ENCODE results near the gene MRNIP.

MRNIP gene

DNA sequence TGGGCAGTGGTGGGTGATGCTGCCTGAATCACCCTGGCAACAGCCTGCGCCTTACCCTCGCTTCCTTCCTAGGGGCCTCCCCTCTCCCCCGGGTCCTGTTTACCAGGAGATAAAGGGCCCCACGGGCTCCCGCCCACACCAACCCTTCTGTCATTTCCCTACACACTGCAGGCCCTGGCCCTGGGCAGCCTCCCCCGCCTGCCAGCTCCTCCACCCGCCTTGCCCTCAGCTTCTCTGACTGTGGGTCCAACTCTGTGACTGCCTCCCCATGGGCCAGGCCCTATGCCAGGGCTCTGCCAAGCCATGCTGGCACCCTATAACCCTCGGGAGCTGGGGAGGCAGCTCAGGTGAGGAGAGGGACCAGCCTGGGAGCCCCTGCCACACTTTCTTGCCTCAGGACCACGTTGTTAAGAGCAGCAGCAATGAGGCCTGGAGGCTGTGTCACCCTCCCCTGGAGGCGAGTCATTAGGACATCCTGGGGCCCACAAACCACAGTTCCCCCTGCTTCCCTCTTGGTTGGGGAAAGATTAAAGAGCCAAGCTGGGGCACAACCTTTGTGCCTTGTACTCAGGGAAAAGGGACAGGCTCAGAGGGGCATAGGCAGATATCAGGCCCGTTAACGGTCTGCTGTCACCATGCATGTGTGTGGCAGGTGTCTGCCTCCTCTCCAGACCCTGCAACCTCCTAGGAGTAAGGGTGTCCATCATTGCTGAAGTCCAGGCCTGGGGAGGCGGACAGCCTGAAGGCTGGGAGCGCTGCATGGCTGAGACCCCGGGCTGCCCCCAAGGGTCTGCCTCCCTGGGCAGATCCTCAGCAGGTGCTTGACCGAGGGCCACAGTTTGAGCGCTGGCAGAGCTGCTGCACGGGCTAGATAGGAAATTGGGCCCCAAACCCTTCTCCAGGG, 54.7 kb downstream of the MRNIP start:
- DNase-seq (ENCODE audit: low spot score), result no peak

GRCh38 chr5:179802950-179803562, 55.6 kb downstream of the MRNIP start:
- no peak for DNase-seq (ENCODE audit: low spot score)

GRCh38 chr5:179802207-179802883, 56.3 kb downstream of the MRNIP start:
- DNase-seq (ENCODE audit: low spot score), result no peak

- DNase-seq (ENCODE audit: low spot score), result no peak
Observed at GRCh38 chr5:179801304-179802206, 57.1 kb downstream of the MRNIP start.

DNA sequence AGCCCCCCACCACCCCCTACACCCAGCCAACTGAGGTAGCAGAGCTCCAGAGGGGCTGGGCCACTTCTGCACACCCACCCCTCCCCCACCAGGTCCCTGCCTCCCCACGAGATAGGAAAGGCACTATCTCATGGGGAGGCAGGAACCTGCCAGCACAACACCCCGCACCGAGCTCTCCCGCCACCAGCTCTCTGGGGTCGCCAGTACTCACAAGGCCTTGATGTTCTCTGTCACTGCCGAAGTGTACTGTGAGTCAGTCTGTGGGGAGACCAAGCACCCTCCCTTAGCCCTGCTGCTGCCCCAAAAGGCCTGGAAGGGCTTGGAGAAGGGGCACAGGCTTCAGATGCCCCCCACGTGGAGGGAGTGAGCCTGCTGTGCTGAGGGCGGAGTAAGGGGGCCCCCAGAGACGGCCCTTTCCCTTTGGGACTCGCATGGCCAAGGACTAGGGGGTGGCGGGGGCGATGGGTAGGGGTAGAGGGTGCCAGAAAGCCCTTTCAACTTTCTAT, 57.9 kb downstream of the MRNIP start:
- no peak for DNase-seq (ENCODE audit: low spot score)

DNA sequence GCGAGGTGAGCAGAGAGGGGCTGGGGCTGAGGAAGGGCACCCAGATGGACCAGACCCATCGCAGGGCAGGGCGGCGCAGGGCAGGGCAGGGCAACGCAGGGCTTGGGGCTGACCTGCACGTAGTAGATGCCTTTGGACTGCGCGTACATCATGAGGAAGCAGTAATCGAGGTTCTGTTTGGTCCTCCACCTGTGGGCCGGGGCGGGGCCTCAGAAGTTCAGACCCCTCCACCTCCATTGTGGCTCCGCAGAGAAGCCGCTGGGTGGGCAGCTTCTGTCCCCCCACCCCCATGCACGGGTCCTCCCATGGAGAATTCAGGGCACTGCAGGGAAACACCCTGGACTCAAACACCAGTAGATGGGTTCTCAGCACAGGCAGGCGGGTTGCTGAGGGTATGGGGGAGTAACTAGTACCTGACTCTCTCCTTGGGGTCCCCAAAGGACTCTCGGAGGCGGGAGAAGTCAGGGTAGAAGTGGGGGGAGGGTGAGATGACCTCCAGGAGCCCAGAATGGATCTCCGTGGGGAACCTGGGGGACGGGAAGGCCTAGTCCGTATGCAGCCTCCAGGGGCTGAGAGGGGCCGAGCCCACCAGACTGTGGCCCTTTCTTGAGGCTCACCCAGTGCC, 58.4 kb downstream of the MRNIP start:
- no peak for DNase-seq (ENCODE audit: low spot score)

DNA sequence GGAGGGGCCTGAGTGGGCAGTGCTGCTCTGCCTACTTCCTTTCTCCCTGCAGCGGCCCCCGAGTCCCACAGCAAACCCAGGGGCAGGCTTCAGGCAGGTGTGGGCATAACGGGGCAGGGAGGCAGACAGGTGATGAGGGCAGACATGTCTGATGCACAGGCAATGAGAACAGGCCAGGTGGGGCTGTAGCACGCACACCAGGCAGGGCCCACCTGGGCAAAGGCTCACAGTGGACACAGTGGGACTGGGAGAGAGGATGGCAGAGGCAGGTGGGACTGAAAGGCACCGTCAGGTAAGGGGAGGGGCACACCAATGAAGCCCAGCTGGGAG, 59.0 kb downstream of the MRNIP start:
- DNase-seq (ENCODE audit: low spot score), result no peak

- DNase-seq (ENCODE audit: low spot score), result no peak
Observed at GRCh38 chr5:179798771-179799643, 59.6 kb downstream of the MRNIP start.

DNA sequence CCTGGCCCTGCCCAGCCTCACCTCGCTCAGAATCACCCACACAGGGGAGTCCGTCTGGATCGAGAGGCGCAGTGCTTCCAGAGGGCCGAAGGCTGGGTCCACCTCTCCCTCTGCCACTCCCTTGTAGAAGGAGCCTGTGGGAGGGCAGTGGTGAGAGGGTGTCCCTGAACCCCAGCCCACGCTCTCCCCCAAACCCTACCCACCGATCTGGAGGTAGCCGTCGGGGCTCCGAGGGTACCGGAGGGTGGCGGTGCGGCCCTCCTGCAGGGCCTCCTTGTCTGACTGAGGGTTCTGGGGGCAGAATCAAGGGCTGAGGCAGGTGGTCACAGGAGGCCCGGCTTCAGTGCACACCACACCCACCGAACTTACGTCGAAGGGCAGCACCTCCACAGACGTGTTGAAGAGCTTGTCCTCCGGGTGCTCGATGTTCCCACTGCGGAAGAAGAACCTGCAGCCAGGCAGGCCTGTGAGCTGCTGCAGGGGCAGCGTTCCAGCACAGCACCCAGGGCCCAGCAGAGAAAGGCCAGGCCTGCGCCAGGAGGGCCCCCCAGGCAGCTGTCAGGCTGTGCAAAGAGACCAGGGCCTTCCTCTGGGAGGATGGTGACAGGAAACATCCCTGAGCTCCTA, 60.4 kb downstream of the MRNIP start:
- DNase-seq (ENCODE audit: low spot score), result no peak

- DNase-seq (ENCODE audit: low spot score), result no peak
Observed at GRCh38 chr5:179797741-179798140, 60.9 kb downstream of the MRNIP start.

- DNase-seq (ENCODE audit: low spot score), result no peak
Observed at GRCh38 chr5:179796877-179797608, 61.6 kb downstream of the MRNIP start.

GRCh38 chr5:179795863-179796833, 62.5 kb downstream of the MRNIP start:
- DNase-seq (ENCODE audit: low spot score), result peak; percentile 72

DNA sequence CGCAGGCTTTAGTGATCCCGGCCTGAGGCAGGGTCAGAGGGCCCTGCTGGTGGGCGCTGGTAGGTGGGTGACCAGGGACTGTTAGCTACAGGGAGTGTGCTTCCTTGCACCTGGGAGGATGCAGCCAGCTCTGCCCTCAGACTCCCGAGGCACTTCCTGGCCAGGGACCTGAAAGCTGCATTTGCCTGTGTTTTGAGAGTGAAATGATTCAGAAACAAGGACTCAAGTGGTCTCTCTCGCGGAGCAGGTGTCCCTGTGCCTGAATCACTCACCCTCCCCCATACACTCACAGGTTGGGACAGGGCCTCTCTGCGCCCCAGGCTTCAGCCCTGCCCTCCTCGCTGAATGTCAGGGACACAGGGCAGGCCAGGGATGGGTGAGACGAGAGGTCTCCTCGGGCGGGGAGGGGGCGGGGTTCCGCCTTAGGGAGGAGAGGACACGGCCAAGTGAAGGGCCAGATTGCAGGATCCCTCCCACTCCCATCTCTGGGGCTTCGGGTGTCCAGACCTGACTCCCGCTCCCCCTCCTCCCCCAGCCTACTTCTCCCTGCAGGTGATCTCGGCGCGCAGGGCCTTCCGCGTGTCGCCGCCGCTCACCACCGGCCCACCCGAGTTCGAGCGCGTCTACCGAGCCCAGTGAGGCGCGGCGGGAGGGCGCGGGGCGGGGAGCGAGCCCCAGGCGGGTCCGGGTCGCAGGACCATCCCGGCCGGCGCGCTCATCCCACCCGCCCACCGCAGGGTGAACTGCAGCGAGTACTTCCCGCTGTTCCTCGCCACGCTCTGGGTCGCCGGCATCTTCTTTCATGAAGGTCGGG, 63.4 kb downstream of the MRNIP start:
- no peak for DNase-seq (ENCODE audit: low spot score)

- DNase-seq (ENCODE audit: low spot score), result no peak
Observed at GRCh38 chr5:179794575-179794974, 64.0 kb downstream of the MRNIP start.

DNA sequence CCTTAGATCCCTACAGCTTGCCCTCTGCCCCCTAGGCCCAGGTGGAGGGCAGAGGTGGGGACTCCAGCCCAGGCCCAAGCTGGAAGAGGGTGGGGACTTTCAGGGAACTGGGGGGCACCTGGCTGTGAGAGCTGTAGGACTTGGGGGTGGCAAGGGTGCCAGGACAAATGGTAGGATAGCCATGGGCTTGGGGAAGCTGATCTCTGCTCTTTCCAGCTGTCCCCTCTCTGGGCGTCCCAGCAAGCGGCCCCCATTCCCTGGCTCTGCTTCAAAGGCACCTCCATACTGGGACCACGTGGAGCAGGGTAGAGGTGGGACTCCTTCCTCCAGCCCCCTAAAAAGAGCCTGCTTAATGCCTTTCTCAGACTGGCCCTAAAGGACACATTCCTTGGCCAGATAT, 64.4 kb downstream of the MRNIP start:
- DNase-seq (ENCODE audit: low spot score), result no peak

GRCh38 chr5:179793468-179794139, 65.0 kb downstream of the MRNIP start, which contains the start of gene LTC4S:
TSS of gene LTC4S (plus strand) at chr5:179793986. CDS start at chr5:179794081, 95 bp downstream.
- peak; percentile 67 for DNase-seq (ENCODE audit: low spot score)
